ENCODE data around the gene PAXX. TPM values are rescaled to one million over a fixed set of nuclear protein-coding genes. Genes with fewer than 3 reads are reported as not detected.

Gene PAXX
- total RNA-seq, 1 donor = 18.3 TPM

DNA sequence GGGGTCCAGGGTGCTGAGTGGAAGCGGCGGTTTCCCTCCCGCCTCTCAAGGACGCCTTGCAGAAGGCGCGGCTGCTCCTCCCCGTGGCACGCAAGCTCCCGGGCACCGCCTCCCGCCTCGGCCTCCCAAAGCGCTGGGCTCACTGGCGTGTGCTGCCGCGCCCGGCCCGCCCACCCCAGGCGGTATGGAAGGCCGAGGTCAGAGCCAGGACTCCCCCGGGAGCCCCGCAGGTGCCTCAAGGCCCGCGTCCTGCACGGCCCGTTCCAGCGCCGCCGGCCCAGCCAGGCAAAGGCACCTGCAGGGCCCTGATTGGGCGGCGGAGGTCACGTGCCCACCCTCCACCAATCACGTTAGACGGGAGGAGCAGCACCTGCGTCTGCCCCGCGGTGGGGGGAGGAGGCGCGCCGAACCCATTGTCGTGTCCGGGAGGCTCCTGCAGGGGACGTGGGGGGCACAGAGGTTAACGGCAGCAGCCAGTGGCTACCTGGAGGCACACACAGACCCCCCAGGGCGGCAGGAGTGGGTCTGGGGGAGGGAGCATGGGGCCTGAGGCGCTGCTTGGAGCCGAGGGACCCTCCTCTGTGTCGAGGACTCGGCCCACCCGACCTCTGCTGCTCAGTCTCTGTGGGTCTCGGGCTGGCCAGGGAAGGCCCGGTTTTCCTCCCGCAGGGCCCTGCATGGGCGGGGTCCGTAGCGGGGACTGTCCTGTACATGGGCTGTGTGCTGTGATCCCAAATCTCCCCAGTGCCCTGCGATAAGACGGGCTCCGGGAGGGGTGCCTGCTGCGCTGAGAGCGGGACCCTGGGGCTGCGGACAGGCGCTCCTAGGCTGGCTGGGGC, 42.2 kb upstream of the PAXX start:
- DNase-seq (ENCODE audit: low read depth) = peak; percentile 70
- peak overlapping the region; percentile 62 for H3K4me3 ChIP-seq (ENCODE audit: low read depth, low read length)
- TF ChIP-seq, protein P1, sequence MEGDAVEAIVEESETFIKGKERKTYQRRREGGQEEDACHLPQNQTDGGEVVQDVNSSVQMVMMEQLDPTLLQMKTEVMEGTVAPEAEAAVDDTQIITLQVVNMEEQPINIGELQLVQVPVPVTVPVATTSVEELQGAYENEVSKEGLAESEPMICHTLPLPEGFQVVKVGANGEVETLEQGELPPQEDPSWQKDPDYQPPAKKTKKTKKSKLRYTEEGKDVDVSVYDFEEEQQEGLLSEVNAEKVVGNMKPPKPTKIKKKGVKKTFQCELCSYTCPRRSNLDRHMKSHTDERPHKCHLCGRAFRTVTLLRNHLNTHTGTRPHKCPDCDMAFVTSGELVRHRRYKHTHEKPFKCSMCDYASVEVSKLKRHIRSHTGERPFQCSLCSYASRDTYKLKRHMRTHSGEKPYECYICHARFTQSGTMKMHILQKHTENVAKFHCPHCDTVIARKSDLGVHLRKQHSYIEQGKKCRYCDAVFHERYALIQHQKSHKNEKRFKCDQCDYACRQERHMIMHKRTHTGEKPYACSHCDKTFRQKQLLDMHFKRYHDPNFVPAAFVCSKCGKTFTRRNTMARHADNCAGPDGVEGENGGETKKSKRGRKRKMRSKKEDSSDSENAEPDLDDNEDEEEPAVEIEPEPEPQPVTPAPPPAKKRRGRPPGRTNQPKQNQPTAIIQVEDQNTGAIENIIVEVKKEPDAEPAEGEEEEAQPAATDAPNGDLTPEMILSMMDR (IDR thresholded peaks at IDR 0.05; ENCODE audit: insufficient read depth, low read length) = no peak

GRCh38 chr9:136950656-136951276, 41.5 kb upstream of the PAXX start:
- TF ChIP-seq, protein P1 (IDR thresholded peaks at IDR 0.05; ENCODE audit: insufficient read depth, low read length) = no peak
- no peak overlapping the region for H3K4me3 ChIP-seq (ENCODE audit: low read depth, low read length)

GRCh38 chr9:136951541-136952320, 40.5 kb upstream of the PAXX start, which contains the start of gene LCN12:
Gene LCN12 (plus strand): TSS chr9:136952273. CDS start chr9:136952328, 55 bp downstream.
- DNase-seq (ENCODE audit: low read depth) = no peak
- H3K4me3 ChIP-seq (ENCODE audit: low read depth, low read length) = no peak within 1 kb of the TSS
- TF ChIP-seq, protein P1 (IDR thresholded peaks at IDR 0.05; ENCODE audit: insufficient read depth, low read length) = no peak

More at GRCh38 chr9:136950656-136951276, 41.5 kb upstream of the PAXX start:
- DNase-seq (ENCODE audit: low read depth) = no peak

DNA sequence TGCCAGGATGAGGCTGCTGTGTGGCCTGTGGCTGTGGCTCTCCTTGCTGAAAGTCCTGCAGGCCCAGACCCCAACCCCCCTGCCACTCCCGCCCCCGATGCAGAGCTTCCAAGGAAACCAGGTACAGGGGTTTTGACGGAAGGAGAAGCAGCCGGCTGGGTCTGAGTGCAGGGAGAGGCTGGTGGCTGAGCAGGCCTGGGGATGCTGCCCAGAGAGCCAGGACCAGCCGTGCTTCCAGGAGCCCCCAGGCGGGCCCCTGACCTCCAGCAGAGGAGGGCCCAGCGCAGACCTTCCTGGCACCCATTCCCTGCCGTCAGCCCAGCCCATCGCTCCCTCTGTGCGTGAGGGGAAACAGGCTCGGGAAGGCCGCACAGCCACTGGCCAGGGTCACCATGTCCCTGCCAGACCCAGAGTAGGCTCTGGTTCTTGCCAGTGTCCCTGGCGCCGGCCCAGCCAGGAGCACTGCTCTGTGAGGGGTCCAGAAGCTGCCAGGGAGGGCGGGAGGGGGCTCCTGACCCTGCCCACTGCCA, 39.8 kb upstream of the PAXX start:
- DNase-seq (ENCODE audit: low read depth) = no peak
- TF ChIP-seq, protein P1 (IDR thresholded peaks at IDR 0.05; ENCODE audit: insufficient read depth, low read length) = no peak
- H3K4me3 ChIP-seq (ENCODE audit: low read depth, low read length) = no peak overlapping the region

GRCh38 chr9:136952876-136953770, 39.1 kb upstream of the PAXX start:
- no peak overlapping the region for H3K4me3 ChIP-seq (ENCODE audit: low read depth, low read length)
- TF ChIP-seq, protein P1 (IDR thresholded peaks at IDR 0.05; ENCODE audit: insufficient read depth, low read length) = no peak
- no peak for DNase-seq (ENCODE audit: low read depth)
